ENCODE data around the gene ATG2B. TPM values are rescaled to one million over a fixed set of nuclear protein-coding genes. Genes with fewer than 3 reads are reported as not detected.
A peak's percentile ranks its signal among the peaks of the same experiment; 100 is the strongest.

ATG2B gene
- total RNA-seq (2014; rRNA removed; shearing (Covaris generic); ENCODE audit: low replicate concordance), result 1.2 and 1.6 TPM in 2 replicates

GRCh38 chr14:96362965-96363750 is at the start of gene ATG2B, which contains the start of gene GSKIP:
ATG2B (minus strand) TSS chr14:96363341; CDS start chr14:96362976, 365 bp downstream.
GSKIP (plus strand) TSS chr14:96363526; CDS start chr14:96382248, 18,722 bp downstream.
- in situ Hi-C loops (cut with HindIII; ENCODE audit: low pct_unique_long_range_greater_than_20kb, low sequenced_read_pairs), result no loop called here

DNA sequence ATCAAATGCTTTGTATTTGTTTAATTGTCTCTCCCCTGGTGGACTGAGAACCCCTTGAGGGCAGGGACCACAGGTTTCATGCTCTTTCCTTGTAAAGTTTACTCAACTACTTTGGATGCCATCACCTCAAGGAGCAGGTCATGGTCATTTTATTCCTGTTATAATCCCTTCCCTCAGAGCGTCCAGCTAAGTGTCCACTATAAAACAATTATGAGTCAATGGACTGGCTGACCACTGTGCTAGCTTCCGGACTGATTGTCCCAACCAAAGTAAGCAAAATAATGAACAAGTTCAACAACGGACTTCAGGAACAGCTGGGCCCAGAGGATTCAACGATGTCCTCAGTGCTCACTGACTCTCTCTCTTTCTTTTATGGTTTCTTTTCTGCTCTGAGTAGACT is 47.0 kb upstream of the ATG2B start:
- in situ Hi-C loops (cut with HindIII; ENCODE audit: low pct_unique_long_range_greater_than_20kb, low sequenced_read_pairs), result no loop called here
- no peak for DNase-seq (ENCODE audit: low read depth)

More at GRCh38 chr14:96362965-96363750, at the start of gene ATG2B, which contains the start of gene GSKIP:
- peak; percentile 66 for DNase-seq (ENCODE audit: low read depth)

- in situ Hi-C loops (cut with HindIII; ENCODE audit: low pct_unique_long_range_greater_than_20kb, low sequenced_read_pairs), result no loop called here
- peak; percentile 13 for DNase-seq (ENCODE audit: low read depth)
Observed at GRCh38 chr14:96409701-96410100, 46.6 kb upstream of the ATG2B start.

GRCh38 chr14:96408608-96409007 is 45.5 kb upstream of the ATG2B start:
- in situ Hi-C loops (cut with HindIII; ENCODE audit: low pct_unique_long_range_greater_than_20kb, low sequenced_read_pairs), result no loop called here
- no peak for DNase-seq (ENCODE audit: low read depth)

GRCh38 chr14:96407935-96408570 is 44.9 kb upstream of the ATG2B start:
- no peak for DNase-seq (ENCODE audit: low read depth)
- in situ Hi-C loops (cut with HindIII; ENCODE audit: low pct_unique_long_range_greater_than_20kb, low sequenced_read_pairs), result no loop called here

DNA sequence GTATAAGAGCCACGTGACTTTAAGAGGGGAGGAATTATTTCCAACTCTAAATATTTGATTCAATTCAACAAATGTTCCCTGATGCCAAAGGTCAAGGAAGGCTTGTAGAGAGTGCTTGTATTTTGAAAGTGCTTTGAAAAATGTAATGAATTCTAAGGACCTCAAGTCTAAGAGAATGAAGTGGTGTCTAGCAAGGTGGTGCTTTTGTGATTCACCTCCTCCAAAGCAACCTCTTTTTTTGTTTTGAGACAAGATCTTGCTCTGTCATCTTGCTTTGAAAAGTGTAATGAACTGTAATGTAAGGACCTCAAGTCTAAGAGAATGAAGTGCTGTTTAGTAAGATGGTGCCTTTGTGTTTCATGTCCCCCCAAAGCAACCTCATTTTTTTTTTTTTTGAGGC is 42.5 kb upstream of the ATG2B start:
- in situ Hi-C loops (cut with HindIII; ENCODE audit: low pct_unique_long_range_greater_than_20kb, low sequenced_read_pairs), result no loop called here
- no peak for DNase-seq (ENCODE audit: low read depth)

DNA sequence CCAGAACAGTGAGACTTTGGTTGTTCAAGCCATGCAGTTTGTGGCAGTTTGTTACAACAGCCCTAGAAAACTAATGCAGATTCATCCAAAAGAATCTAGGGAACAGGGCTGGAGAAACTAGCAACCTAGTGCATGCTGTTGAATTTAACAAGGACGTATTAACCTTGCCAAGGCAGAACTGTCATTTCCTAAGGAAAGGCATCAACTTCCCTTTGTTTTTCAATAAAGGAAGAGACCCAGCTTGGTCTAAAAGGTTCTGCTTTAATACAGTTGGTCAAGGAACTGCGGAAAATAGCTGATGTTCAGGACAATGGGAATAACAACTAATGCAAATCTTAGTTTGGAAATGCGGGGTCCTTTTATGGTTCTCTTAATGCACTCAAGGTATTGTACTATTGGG is 40.3 kb upstream of the ATG2B start:
- DNase-seq (ENCODE audit: low read depth), result no peak
- in situ Hi-C loops (cut with HindIII; ENCODE audit: low pct_unique_long_range_greater_than_20kb, low sequenced_read_pairs), result no loop called here

DNA sequence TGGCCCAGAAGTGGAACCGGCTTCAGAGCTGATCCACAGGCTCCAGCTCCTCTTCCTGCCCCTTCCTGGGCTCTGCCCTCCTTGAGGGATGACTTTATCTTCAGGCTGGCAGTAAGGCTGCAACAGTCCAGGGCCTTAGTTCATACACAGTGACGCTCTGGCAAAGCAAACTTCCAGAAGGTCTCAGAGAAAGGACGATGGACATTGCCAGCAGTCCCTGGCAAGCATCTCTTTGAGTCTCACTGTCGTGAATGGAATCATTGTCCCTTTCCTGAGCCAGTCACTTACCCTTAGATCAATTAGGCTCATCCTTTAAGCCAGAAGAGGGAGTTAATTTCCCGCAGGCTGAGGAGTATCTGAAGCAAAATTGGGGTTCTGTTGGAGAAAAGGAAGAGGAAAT is 37.4 kb upstream of the ATG2B start:
- in situ Hi-C loops (cut with HindIII; ENCODE audit: low pct_unique_long_range_greater_than_20kb, low sequenced_read_pairs), result no loop called here
- no peak for DNase-seq (ENCODE audit: low read depth)

DNA sequence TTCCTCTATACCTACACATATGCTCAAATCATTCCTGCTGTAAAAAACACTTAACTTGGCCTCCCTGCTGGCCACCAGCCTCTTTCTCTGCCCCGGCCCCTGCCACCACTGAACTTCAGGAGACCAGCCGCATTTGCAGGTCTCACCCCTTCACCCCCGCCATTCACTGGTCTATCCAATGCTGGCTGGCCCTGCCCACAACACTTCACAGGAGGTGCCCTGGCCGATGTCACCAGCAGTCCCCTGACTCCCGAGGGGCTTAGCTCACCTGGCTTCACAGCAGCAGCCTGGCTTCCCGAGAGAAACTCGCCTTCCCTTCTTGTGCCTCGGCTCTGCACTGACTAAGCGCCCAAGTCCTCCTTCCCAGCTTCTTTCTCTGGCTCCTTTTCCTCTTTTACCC is 36.3 kb upstream of the ATG2B start:
- DNase-seq (ENCODE audit: low read depth), result no peak
- in situ Hi-C loops (cut with HindIII; ENCODE audit: low pct_unique_long_range_greater_than_20kb, low sequenced_read_pairs), result no loop called here

- in situ Hi-C loops (cut with HindIII; ENCODE audit: low pct_unique_long_range_greater_than_20kb, low sequenced_read_pairs), result no loop called here
- no peak for DNase-seq (ENCODE audit: low read depth)
Observed at GRCh38 chr14:96398921-96399320, 35.8 kb upstream of the ATG2B start.

DNA sequence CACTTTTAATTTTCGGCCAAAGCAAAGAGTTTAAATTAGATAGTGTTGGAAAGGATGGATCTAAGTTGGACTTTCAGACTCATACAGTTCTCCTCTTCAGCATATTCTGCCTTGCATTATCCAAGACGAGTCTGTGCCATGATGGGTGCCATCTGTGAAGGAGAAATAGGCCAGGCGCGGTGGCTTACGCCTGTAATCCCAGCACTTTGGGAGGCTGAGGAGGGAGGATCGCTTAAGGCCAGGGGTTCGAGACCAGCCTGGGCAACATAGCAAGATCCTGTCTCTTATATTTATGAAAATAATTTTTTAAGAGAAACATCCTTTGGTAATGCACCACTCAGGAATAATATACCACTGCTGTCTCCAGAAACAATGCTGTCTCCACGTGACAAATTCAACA is 35.3 kb upstream of the ATG2B start:
- in situ Hi-C loops (cut with HindIII; ENCODE audit: low pct_unique_long_range_greater_than_20kb, low sequenced_read_pairs), result no loop called here
- DNase-seq (ENCODE audit: low read depth), result no peak

DNA sequence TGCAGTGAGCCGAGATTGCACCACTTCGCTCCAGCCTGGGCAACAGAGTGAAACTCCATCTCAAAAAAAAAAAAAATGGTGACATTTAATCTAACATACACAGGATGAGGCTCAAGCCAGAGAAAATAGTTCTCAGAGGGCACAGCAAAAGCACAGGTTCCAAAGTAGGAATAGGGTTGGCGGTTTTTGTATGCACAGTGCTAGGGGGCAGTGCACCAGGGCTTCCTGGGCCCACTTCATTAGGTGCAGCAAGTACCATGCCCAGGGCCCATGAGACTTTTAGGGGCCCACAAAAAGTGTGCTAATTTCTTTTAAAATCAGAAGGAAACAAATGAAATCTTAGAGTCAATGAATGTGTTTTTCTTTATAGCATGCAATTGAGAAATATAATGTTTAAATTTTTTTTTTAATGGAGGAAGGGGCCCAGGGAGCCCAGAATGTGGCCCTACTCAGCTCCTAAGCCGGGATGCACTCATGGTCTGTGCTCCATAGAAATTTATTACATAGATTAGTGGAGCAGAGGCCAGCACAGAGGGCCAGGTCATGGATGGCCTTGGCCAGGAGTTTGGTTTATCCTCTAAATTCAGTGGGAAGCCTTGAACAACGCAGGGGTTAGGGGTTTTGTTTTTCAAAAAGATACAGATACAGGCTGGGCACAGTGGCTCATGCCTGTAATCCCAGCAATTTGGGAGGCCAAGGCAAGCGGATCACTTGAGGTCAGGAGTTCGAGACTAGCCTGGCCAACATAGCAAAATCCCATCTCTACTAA is 31.1 kb upstream of the ATG2B start:
- in situ Hi-C loops (cut with HindIII; ENCODE audit: low pct_unique_long_range_greater_than_20kb, low sequenced_read_pairs), result no loop called here
- no peak for DNase-seq (ENCODE audit: low read depth)

DNA sequence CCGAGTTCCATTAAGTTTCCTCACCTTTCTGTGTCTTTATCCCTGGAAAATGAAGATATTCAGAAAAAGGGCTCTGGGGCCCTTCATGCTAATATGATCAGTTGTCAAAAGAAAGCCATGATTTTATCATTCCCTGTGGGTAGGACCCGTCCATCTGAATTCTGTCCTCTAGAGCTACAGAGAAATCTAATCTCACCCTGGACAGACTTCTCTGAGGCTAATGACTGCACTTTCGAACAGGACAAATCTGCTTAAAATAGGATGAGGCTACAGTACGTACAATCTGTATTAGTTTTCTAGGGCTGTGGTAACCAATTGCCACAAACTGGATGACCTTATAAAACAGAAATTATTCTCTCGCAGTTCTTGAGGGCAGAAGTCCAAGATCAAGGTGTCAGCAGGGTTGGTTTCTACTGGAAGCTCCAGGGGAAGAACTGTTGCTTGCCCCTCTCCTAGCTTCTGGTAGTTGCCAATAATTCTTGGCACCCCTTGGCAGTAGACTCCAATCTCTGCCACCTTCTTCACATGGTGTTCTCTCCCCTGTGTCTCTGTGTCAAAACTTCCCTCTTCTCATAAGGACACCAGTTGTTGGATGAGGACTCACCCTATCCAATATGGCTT is 30.0 kb upstream of the ATG2B start:
- in situ Hi-C loops (cut with HindIII; ENCODE audit: low pct_unique_long_range_greater_than_20kb, low sequenced_read_pairs), result no loop called here
- no peak for DNase-seq (ENCODE audit: low read depth)

- peak; percentile 62 for DNase-seq (ENCODE audit: low read depth)
- in situ Hi-C loops (cut with HindIII; ENCODE audit: low pct_unique_long_range_greater_than_20kb, low sequenced_read_pairs), result no loop called here
Observed at GRCh38 chr14:96391293-96392118, 28.4 kb upstream of the ATG2B start.

DNA sequence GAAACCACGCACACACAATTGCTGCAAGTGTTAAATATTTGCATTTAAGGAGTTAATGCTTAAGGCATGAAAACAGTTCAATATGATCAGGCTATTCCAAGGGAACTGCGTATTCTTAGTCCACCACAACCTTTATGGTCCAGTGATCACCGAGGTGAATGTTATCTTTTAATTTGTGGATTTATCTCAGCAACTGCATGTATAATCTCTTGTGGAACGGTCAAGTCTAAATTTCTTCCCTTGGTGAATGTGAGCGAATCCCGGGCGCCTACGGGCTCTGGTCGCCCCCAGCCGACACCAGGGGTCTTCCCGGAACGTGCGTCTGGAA is 27.8 kb upstream of the ATG2B start:
- in situ Hi-C loops (cut with HindIII; ENCODE audit: low pct_unique_long_range_greater_than_20kb, low sequenced_read_pairs), result no loop called here
- no peak for DNase-seq (ENCODE audit: low read depth)

- no peak for DNase-seq (ENCODE audit: low read depth)
- in situ Hi-C loops (cut with HindIII; ENCODE audit: low pct_unique_long_range_greater_than_20kb, low sequenced_read_pairs), result no loop called here
Observed at GRCh38 chr14:96385385-96385784, 22.2 kb upstream of the ATG2B start.

GRCh38 chr14:96384740-96385139 is 21.6 kb upstream of the ATG2B start:
- DNase-seq (ENCODE audit: low read depth), result no peak
- in situ Hi-C loops (cut with HindIII; ENCODE audit: low pct_unique_long_range_greater_than_20kb, low sequenced_read_pairs), result no loop called here

- in situ Hi-C loops (cut with HindIII; ENCODE audit: low pct_unique_long_range_greater_than_20kb, low sequenced_read_pairs), result no loop called here
- DNase-seq (ENCODE audit: low read depth), result no peak
Observed at GRCh38 chr14:96384053-96384452, 20.9 kb upstream of the ATG2B start.
